HEK293 (cell line): ENCODE data around the gene NPY.

ENCODE experiments used
- FEZF1 ChIP-seq: fragments of 450-650 bp; formaldehyde crosslinking; IDR thresholded peaks from 2 replicates; pipeline ENCODE4 v1.5.1; 2016; ENCODE audit warnings: missing biosample characterization, missing genetic modification characterization
- GLIS1 ChIP-seq: fragments of 450-650 bp; formaldehyde crosslinking; IDR thresholded peaks from 2 replicates; pipeline ENCODE4 v1.5.1; 2016; ENCODE audit warnings: missing biosample characterization, missing genetic modification characterization
- KLF16 ChIP-seq: fragments of 450-650 bp; formaldehyde crosslinking; IDR thresholded peaks from 2 replicates; pipeline ENCODE4 v1.5.1; 2017; ENCODE audit warnings: missing biosample characterization, missing genetic modification characterization
- MZF1 ChIP-seq: fragments of 450-650 bp; formaldehyde crosslinking; IDR thresholded peaks from 2 replicates; pipeline ENCODE4 v1.5.1; 2017; ENCODE audit warnings: missing biosample characterization, missing genetic modification characterization, borderline replicate concordance
- OSR2 ChIP-seq: fragments of 450-650 bp; formaldehyde crosslinking; IDR thresholded peaks from 2 replicates; pipeline ENCODE4 v1.5.1; 2016; ENCODE audit warnings: missing biosample characterization, missing genetic modification characterization
- OVOL3 ChIP-seq: fragments of 450-650 bp; formaldehyde crosslinking; IDR thresholded peaks from 2 replicates; pipeline ENCODE4 v1.5.1; 2016; ENCODE audit warnings: missing biosample characterization, missing genetic modification characterization
- SCRT2 ChIP-seq: fragments of 450-650 bp; formaldehyde crosslinking; IDR thresholded peaks from 2 replicates; pipeline ENCODE4 v1.5.1; 2016; ENCODE audit warnings: missing biosample characterization, missing genetic modification characterization
- SP7 ChIP-seq: fragments of 450-650 bp; formaldehyde crosslinking; IDR thresholded peaks from 2 replicates; pipeline ENCODE4 v1.5.1; 2016; ENCODE audit warnings: missing biosample characterization, missing genetic modification characterization
- ZBTB8A ChIP-seq: fragments of 450-650 bp; formaldehyde crosslinking; IDR thresholded peaks from 2 replicates; pipeline ENCODE4 v1.5.1; 2016; ENCODE audit warnings: missing biosample characterization, missing genetic modification characterization
- ZEB2 ChIP-seq: fragments of 450-650 bp; formaldehyde crosslinking; IDR thresholded peaks from 2 replicates; pipeline ENCODE4 v1.5.1; 2016; ENCODE audit warnings: missing biosample characterization, missing genetic modification characterization
- ZFP41 ChIP-seq: fragments of 450-650 bp; formaldehyde crosslinking; IDR thresholded peaks from 2 replicates; pipeline ENCODE4 v1.5.1; 2016; ENCODE audit warnings: missing biosample characterization, missing genetic modification characterization, borderline replicate concordance
- ZNF146 ChIP-seq: fragments of 450-650 bp; formaldehyde crosslinking; IDR thresholded peaks from 2 replicates; pipeline ENCODE4 v1.5.1; 2016; ENCODE audit warnings: missing biosample characterization, missing genetic modification characterization
- ZNF23 ChIP-seq: fragments of 450-650 bp; formaldehyde crosslinking; IDR thresholded peaks from 2 replicates; pipeline ENCODE4 v1.5.1; 2016; ENCODE audit warnings: missing biosample characterization, missing genetic modification characterization, borderline replicate concordance
- ZNF274 ChIP-seq, 2 experiments: fragments of 200-500 bp in 1 of 2; fragments of 450-650 bp in 1 of 2; sonication (Bioruptor generic) in 1 of 2; formaldehyde crosslinking in 1 of 2; IDR thresholded peaks; 2 replicates each; pipeline versions ENCODE4 v1.5.1 to v1.6.1; 2014 to 2016; ENCODE audit warnings: borderline replicate concordance in 1 of 2, inconsistent platforms in 1 of 2, low read length in 1 of 2, missing biosample characterization in 1 of 2, missing genetic modification characterization in 1 of 2
- ZNF324 ChIP-seq: fragments of 450-650 bp; formaldehyde crosslinking; IDR thresholded peaks from 2 replicates; pipeline ENCODE4 v1.5.1; 2016; ENCODE audit warnings: missing biosample characterization, missing genetic modification characterization
- ZNF341 ChIP-seq: fragments of 450-650 bp; formaldehyde crosslinking; IDR thresholded peaks from 2 replicates; pipeline ENCODE4; 2016; ENCODE audit warnings: low read depth, missing biosample characterization, missing genetic modification characterization
- ZNF366 ChIP-seq: fragments of 450-650 bp; formaldehyde crosslinking; conservative IDR thresholded peaks from 2 replicates; pipeline ENCODE4 v1.5.1; 2016; ENCODE audit warnings: missing biosample characterization, missing genetic modification characterization
- ZNF394 ChIP-seq: fragments of 450-650 bp; formaldehyde crosslinking; IDR thresholded peaks from 2 replicates; pipeline ENCODE4 v1.5.1; 2016; ENCODE audit warnings: missing biosample characterization, missing genetic modification characterization, mild to moderate bottlenecking, moderate library complexity, borderline replicate concordance
- ZNF558 ChIP-seq: fragments of 450-650 bp; formaldehyde crosslinking; IDR thresholded peaks from 2 replicates; pipeline ENCODE4 v1.5.1; 2016; ENCODE audit warnings: missing biosample characterization, missing genetic modification characterization
- ZNF561 ChIP-seq: fragments of 450-650 bp; IDR thresholded peaks from 2 replicates; pipeline ENCODE4 v1.5.1; 2018; ENCODE audit warnings: missing biosample characterization, missing genetic modification characterization, borderline replicate concordance
- ZNF629 ChIP-seq: fragments of 450-650 bp; formaldehyde crosslinking; IDR thresholded peaks from 2 replicates; pipeline ENCODE4 v1.5.1; 2017; ENCODE audit warnings: missing biosample characterization, missing genetic modification characterization
- ZNF660 ChIP-seq: fragments of 450-650 bp; IDR thresholded peaks from 2 replicates; pipeline ENCODE4 v1.5.1; 2018; ENCODE audit warnings: missing biosample characterization, mild to moderate bottlenecking, missing genetic modification characterization
- ZNF777 ChIP-seq: fragments of 450-650 bp; formaldehyde crosslinking; IDR thresholded peaks from 2 replicates; pipeline ENCODE4 v1.5.1; 2017; ENCODE audit warnings: missing biosample characterization, missing genetic modification characterization, borderline replicate concordance
- ZSCAN23 ChIP-seq: fragments of 450-650 bp; formaldehyde crosslinking; IDR thresholded peaks from 2 replicates; pipeline ENCODE4 v1.5.1; 2016; ENCODE audit warnings: missing biosample characterization, missing genetic modification characterization
- ZXDB ChIP-seq: fragments of 450-650 bp; formaldehyde crosslinking; IDR thresholded peaks from 2 replicates; pipeline ENCODE4 v1.5.1; 2016; ENCODE audit warnings: missing biosample characterization, missing genetic modification characterization
- TF ChIP-seq, protein P1 (sequence below): fragments of 450-650 bp; formaldehyde crosslinking; IDR thresholded peaks from 2 replicates; pipeline ENCODE4 v1.5.1; 2016; ENCODE audit warnings: missing biosample characterization, missing genetic modification characterization
- TF ChIP-seq, protein P2 (sequence below): fragments of 450-650 bp; formaldehyde crosslinking; IDR thresholded peaks from 2 replicates; pipeline ENCODE4 v1.5.1; 2017; ENCODE audit warnings: missing biosample characterization, missing genetic modification characterization
- TF ChIP-seq, protein P3 (sequence below): fragments of 450-650 bp; formaldehyde crosslinking; IDR thresholded peaks from 2 replicates; pipeline ENCODE4 v1.5.1; 2017; ENCODE audit warnings: missing biosample characterization, missing genetic modification characterization
- TF ChIP-seq, protein P4 (sequence below): fragments of 450-650 bp; formaldehyde crosslinking; IDR thresholded peaks from 2 replicates; pipeline ENCODE4 v1.5.1; 2017; ENCODE audit warnings: missing biosample characterization, missing genetic modification characterization
- TF ChIP-seq, protein P5 (sequence below): fragments of 450-650 bp; formaldehyde crosslinking; IDR thresholded peaks from 2 replicates; pipeline ENCODE4 v1.5.1; 2016; ENCODE audit warnings: missing biosample characterization, missing genetic modification characterization
- TF ChIP-seq, protein P6 (sequence below): fragments of 450-650 bp; formaldehyde crosslinking; IDR thresholded peaks from 2 replicates; pipeline ENCODE4 v1.5.1; 2016; ENCODE audit warnings: missing biosample characterization, missing genetic modification characterization

NPY gene

DNA sequence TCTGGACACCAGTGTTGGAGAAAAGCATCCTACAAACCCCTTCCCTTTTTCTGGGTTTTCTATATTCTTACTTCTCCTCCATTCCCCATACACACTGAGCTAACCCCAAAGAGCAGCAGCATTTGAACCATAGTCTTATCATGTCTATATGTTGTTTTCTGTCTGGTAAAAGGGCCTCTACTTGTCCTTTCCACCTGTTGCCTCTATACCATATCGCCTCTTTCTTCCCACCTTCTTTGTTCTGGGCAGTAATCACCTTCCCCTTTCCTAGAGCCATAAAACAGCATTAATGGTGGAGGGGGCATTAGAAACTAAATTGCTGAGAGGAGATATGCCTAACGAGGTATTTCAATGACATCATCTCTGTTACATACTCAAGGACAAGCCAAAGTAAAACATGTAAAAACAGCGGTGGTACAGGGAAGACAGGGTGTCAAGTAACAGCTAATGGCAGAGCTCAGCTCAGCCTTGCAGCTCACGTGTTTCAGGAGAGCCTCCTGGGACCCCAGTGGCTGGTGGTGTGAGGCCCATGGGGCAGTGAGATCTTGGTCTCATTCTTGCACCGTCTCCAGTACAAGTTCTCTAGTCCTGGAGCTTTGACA lies 20.6 kb downstream of the NPY start (continued):
- TF ChIP-seq, protein P1, sequence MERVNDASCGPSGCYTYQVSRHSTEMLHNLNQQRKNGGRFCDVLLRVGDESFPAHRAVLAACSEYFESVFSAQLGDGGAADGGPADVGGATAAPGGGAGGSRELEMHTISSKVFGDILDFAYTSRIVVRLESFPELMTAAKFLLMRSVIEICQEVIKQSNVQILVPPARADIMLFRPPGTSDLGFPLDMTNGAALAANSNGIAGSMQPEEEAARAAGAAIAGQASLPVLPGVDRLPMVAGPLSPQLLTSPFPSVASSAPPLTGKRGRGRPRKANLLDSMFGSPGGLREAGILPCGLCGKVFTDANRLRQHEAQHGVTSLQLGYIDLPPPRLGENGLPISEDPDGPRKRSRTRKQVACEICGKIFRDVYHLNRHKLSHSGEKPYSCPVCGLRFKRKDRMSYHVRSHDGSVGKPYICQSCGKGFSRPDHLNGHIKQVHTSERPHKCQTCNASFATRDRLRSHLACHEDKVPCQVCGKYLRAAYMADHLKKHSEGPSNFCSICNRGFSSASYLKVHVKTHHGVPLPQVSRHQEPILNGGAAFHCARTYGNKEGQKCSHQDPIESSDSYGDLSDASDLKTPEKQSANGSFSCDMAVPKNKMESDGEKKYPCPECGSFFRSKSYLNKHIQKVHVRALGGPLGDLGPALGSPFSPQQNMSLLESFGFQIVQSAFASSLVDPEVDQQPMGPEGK (tag by site-specific recombination), result peak; percentile 74
- TF ChIP-seq ZBTB8A (tag by site-specific recombination) (peak; percentile 37; the same call in 1 of the 2 replicates), ZNF660 (peak; percentile 36; the same call in 1 of the 2 replicates), OVOL3 (peak; percentile 72; the same call in 1 of the 2 replicates), ZNF324 (tag by site-specific recombination) (peak; percentile 75; the same call in 1 of the 2 replicates), ZEB2 (0 out of 2 replicates have a peak, but pooled peaks have one; percentile 47), ZSCAN23 (tag by site-specific recombination) (peak; percentile 73), ZNF146 (tag by site-specific recombination) (peak; percentile 16; the same call in 1 of the 2 replicates), ZNF558 (tag by site-specific recombination) (no peak), ZNF366 (tag by site-specific recombination) (peak; percentile 75; the same call in 1 of the 2 replicates), SP7 (tag by site-specific recombination) (peak; percentile 91), KLF16 (0 out of 2 replicates have a peak, but pooled peaks have one; percentile 24), OSR2 (tag by site-specific recombination) (peak; percentile 66), ZNF274 (IDR thresholded peaks at IDR 0.05; ENCODE audit: low read length) (no peak), ZNF274 (tag by site-specific recombination; IDR thresholded peaks at IDR 0.05; ENCODE audit: borderline replicate concordance) (no peak), ZFP41 (no peak), SCRT2 (tag by site-specific recombination) (peak; percentile 96), GLIS1 (tag by site-specific recombination) (peak; percentile 63; the same call in 1 of the 2 replicates), ZNF561 (tag by site-specific recombination) (peak; percentile 42; the same call in 1 of the 2 replicates), FEZF1 (tag by site-specific recombination) (peak; percentile 66), ZNF23 (no peak), ZNF341 (tag by site-specific recombination) (peak; percentile 32; the same call in 1 of the 2 replicates), MZF1 (tag by site-specific recombination) (peak; percentile 71; the same call in 1 of the 2 replicates), ZNF777 (tag by site-specific recombination) (no peak), ZNF629 (tag by site-specific recombination) (peak; percentile 93), ZNF394 (tag by site-specific recombination) (peak; percentile 34; the same call in 1 of the 2 replicates), ZXDB (tag by site-specific recombination) (peak; percentile 45; the same call in 1 of the 2 replicates)
- TF ChIP-seq, protein P2, sequence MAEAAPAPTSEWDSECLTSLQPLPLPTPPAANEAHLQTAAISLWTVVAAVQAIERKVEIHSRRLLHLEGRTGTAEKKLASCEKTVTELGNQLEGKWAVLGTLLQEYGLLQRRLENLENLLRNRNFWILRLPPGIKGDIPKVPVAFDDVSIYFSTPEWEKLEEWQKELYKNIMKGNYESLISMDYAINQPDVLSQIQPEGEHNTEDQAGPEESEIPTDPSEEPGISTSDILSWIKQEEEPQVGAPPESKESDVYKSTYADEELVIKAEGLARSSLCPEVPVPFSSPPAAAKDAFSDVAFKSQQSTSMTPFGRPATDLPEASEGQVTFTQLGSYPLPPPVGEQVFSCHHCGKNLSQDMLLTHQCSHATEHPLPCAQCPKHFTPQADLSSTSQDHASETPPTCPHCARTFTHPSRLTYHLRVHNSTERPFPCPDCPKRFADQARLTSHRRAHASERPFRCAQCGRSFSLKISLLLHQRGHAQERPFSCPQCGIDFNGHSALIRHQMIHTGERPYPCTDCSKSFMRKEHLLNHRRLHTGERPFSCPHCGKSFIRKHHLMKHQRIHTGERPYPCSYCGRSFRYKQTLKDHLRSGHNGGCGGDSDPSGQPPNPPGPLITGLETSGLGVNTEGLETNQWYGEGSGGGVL, result peak; percentile 86
- TF ChIP-seq, protein P3, sequence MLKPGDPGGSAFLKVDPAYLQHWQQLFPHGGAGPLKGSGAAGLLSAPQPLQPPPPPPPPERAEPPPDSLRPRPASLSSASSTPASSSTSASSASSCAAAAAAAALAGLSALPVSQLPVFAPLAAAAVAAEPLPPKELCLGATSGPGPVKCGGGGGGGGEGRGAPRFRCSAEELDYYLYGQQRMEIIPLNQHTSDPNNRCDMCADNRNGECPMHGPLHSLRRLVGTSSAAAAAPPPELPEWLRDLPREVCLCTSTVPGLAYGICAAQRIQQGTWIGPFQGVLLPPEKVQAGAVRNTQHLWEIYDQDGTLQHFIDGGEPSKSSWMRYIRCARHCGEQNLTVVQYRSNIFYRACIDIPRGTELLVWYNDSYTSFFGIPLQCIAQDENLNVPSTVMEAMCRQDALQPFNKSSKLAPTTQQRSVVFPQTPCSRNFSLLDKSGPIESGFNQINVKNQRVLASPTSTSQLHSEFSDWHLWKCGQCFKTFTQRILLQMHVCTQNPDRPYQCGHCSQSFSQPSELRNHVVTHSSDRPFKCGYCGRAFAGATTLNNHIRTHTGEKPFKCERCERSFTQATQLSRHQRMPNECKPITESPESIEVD (tag by site-specific recombination), result peak; percentile 84
- TF ChIP-seq, protein P4, sequence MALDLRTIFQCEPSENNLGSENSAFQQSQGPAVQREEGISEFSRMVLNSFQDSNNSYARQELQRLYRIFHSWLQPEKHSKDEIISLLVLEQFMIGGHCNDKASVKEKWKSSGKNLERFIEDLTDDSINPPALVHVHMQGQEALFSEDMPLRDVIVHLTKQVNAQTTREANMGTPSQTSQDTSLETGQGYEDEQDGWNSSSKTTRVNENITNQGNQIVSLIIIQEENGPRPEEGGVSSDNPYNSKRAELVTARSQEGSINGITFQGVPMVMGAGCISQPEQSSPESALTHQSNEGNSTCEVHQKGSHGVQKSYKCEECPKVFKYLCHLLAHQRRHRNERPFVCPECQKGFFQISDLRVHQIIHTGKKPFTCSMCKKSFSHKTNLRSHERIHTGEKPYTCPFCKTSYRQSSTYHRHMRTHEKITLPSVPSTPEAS (tag by site-specific recombination), result no peak
- TF ChIP-seq, protein P5, sequence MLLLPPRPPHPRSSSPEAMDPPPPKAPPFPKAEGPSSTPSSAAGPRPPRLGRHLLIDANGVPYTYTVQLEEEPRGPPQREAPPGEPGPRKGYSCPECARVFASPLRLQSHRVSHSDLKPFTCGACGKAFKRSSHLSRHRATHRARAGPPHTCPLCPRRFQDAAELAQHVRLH (tag by site-specific recombination), result peak; percentile 49; the same call in 1 of the 2 replicates
- TF ChIP-seq, protein P6, sequence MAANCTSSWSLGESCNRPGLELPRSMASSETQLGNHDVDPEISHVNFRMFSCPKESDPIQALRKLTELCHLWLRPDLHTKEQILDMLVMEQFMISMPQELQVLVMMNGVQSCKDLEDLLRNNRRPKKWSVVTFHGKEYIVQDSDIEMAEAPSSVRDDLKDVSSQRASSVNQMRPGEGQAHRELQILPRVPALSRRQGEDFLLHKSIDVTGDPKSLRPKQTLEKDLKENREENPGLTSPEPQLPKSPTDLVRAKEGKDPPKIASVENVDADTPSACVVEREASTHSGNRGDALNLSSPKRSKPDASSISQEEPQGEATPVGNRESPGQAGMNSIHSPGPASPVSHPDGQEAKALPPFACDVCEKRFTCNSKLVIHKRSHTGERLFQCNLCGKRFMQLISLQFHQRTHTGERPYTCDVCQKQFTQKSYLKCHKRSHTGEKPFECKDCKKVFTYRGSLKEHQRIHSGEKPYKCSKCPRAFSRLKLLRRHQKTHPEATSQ (tag by site-specific recombination), result 0 out of 2 replicates have a peak, but pooled peaks have one; percentile 42
